HG03097 (cell line): ENCODE measurements around the gene PCCA.

Experiments
- ATAC-seq: cut with Tn5 transposase; IDR thresholded peaks from one replicate; pipeline ENCODE4 v1.9.1; 2021; ENCODE audit not compliant: unreplicated experiment, low FRiP score

Gene PCCA

DNA sequence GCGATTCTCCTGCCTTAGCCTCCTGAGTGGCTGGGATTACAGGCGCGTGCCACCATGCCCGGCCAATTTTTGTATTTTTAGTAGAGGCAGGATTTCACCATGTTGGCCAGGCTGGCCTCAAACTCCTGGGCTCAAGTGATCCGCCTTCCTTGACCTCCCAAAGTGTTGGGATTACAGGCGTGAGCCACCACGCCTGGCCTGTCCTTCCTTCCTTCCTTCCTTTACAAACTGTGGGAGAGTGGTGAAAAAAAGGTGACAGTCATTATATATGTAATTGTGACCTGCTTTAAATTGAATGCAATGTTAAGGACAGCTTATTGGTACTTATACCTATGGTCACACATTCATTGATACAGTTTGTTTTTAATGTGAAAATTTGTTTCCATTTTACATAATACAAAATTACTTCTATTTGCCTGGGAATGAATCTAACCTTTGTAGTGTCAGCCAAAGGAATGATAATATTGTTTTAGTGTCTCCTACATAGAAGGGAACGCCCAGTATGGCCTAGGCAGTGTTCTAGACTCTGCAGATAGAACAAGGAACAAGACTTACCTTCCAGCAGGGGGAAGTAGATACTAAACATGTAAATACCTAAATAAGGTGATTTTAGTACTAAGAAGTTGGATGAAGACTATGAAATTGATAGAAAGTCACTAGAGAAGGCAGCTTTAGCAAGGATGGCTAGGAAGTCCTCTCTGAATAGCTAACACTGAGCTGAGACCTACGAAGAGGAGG lies 353.4 kb downstream of the PCCA start:
- no peak for ATAC-seq

DNA sequence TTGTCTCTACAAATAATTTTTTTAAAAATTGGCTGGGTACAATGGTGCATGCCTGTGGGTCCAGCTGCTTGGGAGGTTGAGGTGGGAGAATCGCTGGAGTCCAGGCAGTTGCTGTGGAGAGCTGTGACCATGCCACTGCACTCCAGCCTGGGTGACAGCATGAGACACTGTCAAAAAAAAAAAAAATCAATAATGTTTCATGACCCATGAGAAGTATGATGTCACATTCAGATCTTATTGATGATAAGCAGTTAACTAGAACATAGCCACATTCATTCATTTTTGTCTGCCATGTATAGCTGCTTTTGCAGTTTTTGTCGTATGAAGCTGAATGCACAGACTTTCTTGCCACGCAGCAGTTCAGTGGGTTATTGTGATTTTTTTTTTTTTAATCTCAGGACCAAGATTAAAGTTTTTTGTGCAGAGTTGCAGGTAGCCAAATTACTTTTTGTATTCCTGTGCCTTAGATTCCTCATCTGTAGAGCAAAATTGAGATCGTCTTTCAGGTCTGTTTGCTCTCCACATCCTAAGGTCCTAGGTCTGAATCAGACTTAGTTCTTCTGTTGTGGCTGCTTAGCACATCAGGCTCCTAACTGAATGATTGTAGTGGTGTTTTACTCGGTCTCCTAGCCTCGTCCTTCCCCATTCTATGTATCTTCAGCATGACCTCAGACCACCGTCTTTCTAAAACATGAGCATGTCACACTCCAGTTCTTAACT lies 354.5 kb downstream of the PCCA start:
- ATAC-seq = no peak

DNA sequence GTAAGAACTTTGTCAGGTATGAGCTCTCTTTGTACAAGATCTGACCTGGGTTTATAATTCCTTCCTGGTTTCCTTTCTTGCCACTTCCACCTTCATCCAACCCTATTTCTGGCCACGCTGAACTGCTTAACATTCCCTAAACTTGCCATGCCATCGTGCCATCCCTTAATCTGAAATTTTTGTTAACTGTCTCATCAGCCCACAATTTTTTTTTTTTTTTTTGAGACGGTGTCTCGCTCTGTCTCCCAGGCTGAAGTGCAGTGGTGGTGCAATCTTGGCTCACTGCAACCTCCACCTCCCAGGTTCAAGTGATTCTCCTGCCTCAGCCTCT lies 355.1 kb downstream of the PCCA start:
- ATAC-seq = no peak

DNA sequence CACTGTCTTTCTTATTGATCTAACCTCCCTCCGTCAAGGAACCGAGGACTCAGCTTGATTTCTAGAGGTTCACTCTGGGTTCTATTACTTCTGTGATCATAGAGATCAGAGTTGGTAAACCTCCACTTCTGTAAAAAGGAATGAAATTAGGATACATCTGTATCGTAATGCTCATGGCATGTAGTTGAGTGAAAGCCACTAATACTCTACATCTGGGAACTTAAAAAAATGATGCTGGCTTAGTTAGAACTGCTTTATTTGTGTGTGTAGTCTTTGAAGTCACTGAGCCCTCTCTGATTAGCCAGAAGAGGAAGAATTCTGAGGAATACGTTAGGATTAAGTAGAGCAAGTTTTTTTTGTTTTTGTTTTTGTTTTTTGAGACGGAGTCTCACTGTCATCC lies 358.9 kb downstream of the PCCA start:
- no peak for ATAC-seq

DNA sequence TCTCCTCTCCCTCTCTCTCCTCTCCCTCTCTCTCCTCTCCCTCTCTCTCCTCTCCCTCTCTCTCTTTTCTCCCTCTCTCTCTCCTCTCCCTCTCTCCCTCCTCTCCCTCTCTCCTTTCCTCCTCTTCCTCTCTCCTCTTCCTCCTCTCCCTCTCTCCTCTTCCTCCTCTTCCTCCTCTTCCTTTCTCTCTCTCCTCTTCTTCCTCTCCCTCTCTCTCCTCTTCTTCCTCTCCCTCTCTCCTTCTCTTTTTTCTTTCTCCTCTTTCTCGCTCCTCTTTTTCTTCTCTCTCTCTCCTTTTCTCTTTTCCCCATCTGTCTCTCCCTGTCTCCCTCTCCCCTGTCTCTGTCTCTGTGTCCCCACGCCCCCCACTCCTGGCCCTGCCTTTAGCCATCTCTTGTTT lies 363.0 kb downstream of the PCCA start:
- no peak for ATAC-seq

DNA sequence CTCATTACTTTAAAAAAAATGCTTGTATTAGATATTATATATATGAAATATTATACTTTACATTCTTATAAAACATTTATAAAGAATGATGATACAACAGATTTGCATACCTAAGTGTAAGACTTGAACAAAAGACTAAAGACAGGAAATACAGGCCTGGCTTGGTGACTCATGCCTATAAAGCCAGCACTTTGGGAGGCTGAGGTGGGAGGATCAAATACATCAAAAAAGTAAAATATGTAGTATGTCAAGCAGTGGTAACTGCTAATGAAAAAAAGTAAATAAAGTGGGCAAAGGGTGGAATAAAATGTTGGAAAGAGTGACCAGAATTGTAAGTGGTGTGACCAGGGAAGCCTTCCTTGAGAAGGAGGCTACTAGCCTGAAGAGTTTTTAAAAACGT lies 366.0 kb downstream of the PCCA start:
- ATAC-seq = no peak

DNA sequence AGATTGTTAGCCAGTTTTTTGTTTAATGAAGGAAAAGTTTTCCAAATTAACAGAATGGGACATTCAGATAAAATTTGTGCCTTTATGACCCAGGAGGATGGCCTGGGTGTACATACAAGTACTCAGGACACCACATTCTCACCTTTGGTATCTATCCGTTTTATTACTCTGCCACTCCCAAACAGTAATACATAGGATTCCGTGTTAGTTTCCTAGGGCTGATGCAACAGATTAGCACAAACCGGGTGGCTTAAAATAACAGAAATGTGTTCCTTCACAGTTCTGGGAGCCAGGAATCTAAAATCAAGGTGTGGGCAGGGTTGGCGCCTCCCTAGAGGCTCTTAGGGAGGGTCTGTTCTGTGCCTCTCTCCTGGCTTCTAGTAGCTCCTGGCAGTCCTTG lies 369.8 kb downstream of the PCCA start:
- no peak for ATAC-seq

DNA sequence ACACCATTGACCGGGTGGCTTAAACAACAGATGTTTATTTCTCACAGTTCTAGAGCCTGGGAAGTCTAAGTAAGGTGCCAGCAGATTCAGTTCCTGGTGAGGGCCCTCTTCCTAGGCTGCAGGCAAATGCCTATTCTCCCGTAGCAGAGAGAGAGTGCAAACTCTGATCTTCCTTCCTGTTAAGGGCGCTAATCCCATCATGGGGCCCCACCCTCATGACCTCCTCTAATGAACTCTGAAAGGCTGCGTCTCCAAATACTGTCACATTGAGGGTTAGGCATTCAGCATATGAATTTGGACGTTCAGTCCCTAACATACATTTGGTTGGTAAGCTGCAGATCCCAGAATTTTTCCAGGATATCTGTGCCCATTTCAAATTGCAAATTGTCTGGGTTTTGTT lies 370.9 kb downstream of the PCCA start:
- no peak for ATAC-seq

DNA sequence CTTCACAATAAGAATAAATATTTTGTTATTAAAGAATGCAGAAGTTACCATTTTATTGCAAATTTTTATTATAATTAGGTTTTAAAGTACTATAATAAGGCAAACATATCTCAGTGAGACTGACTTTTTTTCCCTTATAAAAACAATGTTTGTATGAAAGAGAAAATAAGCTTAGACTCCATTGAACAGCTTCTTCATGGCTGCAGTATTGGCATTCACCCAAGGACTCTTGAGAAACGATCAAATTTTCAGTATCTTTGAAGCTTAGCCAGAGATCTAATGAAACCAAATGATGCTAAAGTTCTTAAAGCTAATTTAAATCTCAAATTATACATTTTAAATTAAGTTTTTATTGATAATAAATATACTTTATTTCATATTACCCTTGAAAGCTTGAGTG lies 371.4 kb downstream of the PCCA start:
- no peak for ATAC-seq

DNA sequence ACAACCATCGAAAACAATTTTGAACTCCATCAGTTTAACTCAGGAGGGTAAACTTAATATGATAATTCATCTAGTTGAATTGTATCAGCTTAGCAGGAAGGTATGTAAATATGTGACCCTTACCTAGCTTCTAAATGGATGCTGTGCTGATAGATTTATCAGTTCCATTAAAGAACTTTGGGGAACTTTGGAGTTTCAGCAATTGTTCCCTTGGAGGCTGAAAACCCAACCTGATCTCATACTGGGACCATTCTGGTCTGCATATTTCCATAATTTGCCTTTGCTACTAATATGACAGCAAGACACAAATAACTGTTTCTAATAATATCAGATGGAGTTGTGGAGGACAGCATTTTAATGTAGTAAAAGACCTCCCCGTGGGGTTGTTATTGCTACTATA lies 371.9 kb downstream of the PCCA start:
- no peak for ATAC-seq

DNA sequence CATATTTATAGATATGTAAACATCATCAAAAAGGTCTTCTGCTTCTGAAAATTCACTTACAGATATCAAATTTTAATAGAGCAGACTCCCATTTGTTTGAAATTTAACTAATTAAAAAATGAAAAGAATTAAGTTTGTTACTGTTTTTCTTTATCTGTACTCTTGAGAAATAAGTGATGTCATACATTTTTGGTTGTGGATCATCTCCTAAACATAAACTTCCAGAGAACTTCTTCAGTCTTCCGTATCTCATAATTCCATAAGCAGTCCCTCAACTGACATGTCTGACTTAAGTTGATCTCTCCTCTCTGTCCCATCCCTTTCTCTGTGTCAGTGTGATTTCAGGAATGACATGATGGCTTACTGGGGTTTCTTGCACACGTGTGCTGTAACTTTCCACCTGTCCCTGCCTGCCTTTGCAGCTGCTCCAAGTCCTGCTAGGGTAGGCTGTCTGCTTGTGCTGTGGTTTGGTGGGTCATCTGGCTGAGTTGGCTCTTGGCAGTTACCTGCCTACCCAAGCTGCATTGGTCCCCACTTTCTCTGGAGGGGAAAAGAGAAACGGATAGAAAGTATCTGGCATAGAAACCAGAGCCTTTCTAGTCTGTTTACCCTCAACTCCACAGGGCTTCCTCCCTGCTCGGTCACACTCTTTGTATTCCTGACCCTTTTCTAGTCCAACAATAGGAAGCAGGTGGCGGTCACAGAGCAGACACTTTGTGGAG lies 372.6 kb downstream of the PCCA start:
- ATAC-seq = no peak

DNA sequence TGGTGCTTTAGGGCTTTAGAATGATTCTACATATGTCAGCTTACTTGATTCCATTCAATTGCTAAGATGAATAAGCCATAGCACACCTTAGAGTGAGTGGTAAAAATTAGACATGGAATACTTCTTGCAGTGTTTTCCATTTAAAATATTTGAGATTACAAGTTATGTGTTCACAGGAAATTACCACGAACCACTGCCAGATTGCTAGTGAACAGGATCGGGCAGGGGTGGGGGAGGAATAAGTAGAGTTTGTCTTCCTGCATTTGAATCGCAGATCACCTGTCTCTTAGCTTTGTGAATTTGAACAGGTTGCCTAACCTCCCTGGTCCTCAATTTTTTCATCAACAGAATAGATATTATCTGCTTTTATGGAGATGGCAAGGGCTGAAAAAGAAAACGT lies 375.1 kb downstream of the PCCA start:
- no peak for ATAC-seq

DNA sequence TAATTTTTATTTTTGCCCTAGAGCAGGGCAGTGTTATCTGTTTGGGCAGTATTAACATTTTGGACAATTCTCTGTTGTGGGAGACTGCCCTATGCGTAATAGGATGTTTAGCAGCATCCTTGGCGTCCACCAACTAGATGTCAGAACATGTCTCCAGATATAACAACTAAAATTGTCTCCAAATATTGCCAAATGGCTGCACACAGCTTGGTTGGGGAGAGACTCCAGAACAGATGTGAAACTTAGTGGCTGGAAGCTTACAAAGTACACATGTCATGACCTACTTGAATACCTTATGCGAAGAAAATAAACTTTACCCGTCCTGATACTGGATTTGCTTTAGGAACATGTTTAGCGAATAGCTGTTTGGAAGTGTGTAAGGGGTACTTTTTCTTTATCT lies 376.7 kb downstream of the PCCA start:
- ATAC-seq = no peak

DNA sequence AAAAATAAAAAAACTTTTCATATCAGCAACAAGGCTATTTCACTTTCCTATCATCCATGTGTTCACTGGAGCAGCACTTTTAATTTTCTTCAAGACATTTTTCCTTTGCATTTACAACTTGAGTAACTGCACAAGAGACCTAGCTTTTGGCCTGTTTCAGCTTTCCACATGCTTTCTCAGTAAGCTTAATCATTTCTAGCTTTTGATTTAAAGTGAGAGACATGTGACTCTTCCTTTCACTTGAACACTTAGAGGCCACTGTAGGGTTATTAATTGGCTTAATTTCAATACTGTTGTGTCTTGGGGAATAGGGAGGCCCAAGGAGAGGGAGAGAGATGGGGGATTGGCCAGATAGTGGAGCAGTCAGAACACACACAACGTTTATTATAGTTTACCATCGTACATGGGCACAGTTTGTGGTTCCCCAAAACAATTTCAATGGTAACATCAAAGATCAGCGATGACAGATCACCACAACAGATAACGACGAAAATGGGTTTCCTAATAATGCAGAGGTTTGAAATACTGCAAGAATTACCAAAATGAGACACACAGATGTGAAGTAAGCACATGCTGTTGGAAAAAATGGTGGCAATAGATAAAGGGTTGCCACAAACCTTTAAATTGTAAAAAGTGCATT lies 382.1 kb downstream of the PCCA start:
- ATAC-seq = no peak

DNA sequence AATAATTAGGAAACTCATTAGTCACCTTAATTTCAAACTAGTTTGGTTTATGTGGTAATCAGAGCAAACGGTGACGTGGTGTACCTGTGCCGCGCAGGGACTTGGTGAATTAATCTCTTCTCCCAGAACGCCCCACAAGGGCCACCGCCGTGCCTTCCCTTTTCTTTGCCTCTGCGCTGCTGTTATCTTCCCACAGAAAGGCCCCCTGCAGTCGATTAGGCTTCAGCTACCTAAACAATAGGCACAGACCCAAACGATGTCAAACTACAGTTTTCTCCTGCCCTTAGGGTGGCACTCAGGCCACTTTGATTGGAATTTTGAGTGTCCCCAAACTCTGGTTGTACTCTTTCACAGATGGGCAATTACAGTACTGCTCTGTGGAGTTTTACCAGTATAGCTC lies 384.2 kb downstream of the PCCA start:
- no peak for ATAC-seq

DNA sequence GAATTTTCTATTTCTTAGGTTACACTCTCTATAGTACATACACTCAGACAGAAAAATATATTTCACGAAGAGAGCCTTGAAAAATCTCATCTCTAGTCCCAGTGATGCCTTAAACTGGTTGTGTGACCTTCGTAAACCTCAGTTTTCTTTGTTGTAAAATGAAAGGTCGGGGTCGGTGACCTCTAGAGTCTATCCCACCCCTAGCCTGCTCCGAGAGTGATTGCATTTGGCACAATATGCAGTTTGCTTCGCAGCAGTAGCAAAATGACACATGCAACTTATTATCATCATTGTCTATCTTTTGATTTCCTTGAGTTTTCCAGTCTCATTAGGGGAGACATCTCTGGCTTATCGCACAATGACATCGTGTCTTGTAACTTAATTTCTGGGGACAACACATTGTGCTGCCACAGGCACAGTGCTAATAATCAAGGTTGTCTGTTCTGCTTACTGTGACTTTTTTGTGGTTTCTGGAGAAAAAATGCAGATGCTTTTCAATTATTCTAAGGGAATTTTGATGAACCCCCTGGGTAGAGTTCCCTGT lies 384.7 kb downstream of the PCCA start:
- no peak for ATAC-seq

DNA sequence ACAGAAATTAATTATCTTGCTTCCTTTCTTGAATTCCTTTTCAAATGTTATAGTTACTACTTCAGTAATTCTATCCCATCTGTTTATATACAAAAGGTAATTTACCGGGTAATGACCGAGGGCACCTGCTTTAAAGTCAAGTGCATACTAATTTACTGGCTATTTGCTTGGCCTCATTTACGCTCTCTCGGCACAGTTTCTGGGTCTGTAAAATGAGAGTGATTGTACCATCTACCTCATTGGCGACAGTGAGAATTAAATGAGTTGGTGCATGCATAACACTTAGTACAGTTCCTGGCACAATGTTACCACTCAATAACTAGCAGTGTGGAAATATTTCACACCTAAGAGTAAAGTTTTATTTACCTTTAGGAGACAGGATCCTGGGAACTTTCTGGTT lies 388.1 kb downstream of the PCCA start:
- ATAC-seq = no peak

DNA sequence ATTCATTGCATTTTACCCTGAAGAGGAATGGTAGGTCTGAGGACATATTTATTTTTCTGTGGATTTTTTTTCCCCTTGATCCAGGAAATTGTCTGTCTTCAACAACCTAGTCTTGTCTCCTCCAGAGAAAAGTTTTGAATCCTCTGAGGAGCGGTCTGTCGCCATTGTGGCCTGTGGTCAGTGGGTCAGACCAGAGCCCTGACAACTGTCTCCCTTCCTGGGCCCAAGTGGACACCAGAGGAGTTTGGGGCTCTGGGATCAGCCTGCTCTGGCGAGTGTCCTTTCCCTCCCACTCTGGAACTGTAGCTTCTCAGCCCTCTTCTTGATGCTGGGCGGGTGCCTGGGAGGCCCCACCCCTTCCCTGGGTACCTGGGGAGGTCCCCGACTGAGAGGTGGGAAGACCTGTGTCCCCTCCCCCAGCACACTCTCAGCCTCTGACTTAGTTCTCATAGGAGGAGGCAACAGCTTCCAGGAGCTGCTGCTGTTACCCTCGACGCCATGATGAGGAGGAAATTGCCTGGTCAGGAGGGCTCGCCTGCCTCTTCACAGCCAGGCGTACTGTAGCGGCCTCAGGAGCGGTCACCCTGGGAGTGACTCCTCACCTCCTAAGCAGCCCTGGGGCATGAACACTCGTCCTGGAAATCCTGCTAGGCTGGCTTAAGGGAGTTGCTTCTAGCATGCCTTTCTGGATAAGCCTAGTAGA lies 389.4 kb downstream of the PCCA start:
- ATAC-seq = no peak

DNA sequence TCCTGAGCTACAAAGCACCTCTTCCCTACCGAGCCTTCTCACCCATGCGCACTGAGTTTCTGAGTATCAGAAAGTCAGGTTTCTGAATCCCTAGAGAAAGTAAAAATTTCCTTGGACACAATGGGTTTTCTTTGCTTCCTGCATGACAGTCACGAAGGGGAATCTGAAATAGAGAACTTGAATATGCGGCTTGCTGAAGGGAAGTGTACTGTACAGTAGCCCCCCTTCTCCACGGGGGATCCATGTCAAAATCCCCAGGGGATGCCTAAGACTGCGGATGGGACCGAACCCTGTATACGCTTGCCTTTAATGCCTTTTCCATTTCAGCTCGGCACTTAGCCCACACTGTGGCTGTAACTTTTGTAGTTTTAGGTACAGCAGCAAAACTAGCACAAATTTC lies 391.8 kb downstream of the PCCA start:
- no peak for ATAC-seq

DNA sequence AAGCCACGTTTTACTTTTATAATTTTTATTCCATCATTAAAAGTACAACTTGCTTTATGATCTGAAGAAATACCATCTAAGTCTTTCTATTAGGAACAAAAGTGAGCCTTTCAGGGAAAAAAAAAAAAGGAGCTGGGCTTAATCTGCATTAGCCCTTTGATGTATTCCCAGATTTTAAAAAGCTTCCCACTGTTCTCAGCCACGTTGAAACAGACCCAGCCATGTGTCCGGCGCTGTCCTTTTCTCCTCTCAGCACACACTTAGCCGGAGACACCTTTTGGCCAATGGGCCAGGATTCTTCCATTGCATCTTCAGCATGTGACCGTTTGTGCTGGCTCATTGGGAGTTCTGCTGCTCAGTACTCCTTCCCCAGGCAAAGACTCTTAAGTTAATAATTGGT lies 394.2 kb downstream of the PCCA start:
- no peak for ATAC-seq
